NCI-H2227 (cell line): Measurements from ENCODE around the gene SH3BGR.

Experiments
- DNase-seq: peaks from one replicate; lab custom pipeline; 2025; ENCODE audit not compliant: unreplicated experiment; lab: John Stamatoyannopoulos, UW

The SH3BGR gene

DNA sequence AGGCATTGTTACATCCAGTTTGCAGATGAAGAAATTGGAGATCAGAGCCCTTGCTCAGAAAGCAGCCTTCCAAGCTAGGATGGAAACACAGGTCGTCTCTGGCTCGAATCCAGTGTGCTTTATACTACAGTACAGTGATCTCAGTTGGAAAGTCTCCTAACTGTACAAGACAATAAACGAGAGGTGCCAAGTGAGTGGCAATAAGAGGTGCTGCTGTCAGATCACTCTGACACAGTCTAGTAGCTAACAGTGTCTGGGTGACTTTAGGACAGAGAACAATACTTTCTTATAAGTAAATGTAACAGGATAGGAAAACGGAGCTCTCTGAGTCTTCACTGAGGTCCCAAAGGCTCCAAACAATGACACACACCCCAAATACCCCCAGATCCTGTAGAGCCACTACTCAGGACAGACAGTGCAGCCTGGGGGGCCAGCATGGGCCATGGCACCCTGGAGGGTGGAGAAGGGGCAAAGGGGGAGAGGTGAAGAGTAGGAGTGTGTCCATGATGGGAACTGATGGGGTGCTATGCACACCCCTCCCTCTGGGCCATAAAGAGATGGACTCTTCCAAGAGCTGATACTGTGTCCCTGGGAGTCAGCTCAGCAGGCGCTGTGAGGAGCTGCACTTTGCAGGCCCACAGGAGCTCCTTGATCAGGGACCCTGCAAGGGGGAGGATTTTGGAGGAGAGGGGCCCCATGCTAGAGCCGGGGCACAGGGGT is 3.3 kb downstream of the SH3BGR start:
- DNase-seq: no peak

- DNase-seq: no peak
Measured at GRCh38 chr21:39456665-39457064, 4.9 kb downstream of the SH3BGR start.

GRCh38 chr21:39461419-39461818 is 9.6 kb downstream of the SH3BGR start:
- no peak for DNase-seq

- DNase-seq: no peak
Measured at GRCh38 chr21:39463308-39463707, 11.5 kb downstream of the SH3BGR start.

DNA sequence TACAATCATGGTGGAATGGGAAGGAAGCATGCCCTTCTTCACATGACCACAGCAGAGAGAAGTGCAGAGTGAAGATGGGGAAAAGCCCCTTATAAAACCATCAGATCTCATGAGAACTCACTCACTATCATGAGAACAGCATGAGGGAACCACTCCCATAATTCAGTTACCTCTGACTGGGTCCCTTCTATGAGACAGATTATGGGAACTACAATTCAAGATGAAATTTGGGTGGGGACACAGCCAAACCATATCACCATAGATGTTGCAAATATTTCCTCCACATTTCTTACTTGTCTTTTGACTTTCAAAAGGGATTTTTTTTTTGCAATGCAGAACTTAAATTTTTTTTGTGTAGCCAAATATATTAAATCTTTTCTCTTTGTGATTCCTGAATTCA is 14.8 kb downstream of the SH3BGR start:
- DNase-seq: no peak

DNA sequence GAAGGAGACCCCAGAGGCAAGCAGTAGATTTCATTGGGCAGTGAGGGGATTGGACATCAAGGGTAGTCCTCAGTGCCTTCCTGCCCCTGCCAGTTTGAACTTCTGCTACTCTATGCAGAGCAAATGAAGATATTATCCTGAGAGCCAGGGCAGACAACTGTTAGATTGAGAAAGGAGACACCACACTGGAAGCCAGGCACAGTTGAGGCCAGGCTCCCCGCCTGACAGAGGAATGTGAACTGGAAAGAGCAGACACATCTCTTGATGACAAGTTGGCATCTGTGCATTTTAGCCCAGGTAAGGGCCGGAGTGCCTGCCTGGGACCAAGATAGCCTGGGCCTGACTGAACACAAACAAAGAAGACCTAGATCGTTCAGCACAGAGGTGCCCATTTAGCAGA is 16.0 kb downstream of the SH3BGR start:
- no peak for DNase-seq

- DNase-seq: no peak
Measured at GRCh38 chr21:39468559-39468958, 16.8 kb downstream of the SH3BGR start.

- DNase-seq: no peak
Measured at GRCh38 chr21:39471598-39471997, 19.8 kb downstream of the SH3BGR start.

DNA sequence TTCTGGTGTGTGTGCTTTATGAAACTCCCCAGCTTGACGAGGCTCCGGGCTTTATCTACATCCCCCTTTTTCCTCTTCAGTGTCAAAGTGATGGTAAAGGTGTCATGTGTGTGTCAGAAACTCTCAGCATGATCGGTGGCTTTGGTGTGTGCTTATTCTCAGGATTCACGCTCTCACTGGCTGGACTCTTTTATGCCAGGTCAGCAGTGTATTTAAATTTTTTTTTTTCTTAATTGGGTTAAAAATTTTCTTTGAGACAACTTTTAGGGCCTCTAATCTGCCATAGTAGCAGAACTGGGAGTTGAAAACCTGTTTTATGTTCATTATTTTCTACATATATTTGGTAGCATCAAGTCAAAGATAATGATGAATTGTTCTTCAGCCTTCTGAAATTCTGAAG is 21.0 kb downstream of the SH3BGR start:
- no peak for DNase-seq

- DNase-seq: no peak
Measured at GRCh38 chr21:39474611-39475010, 22.8 kb downstream of the SH3BGR start.

DNA sequence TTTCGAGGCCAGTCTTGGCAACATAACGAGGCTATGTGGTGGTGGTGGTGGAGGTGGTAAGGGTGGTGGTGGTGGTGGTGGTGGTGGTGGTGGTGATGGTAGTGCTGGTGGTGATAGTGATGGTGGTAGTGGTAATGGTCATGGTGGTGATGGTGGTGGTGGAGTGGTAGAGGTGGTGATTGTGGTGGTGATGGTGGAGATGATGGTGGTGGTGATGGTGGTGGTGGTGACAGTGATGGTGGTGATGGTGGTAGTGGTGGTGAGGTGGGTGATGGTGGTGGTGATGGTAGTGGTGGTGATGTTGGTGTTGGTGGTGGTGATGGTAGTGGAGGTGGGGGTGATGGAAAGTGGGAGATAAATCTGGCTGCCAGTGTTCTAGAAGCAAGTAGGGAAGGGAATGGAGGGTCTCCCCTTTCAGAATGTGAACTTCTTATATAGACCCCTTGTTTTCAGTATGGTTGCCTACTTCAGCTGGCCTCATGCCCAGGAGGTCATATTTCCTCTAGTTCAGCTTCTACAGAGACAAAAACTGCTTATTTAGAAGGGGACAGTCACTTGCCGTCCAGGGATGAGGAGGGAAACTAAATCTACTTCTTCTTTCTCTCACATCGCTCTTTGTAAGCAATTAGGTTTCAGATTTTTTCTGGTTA is 27.5 kb downstream of the SH3BGR start:
- DNase-seq: no peak

DNA sequence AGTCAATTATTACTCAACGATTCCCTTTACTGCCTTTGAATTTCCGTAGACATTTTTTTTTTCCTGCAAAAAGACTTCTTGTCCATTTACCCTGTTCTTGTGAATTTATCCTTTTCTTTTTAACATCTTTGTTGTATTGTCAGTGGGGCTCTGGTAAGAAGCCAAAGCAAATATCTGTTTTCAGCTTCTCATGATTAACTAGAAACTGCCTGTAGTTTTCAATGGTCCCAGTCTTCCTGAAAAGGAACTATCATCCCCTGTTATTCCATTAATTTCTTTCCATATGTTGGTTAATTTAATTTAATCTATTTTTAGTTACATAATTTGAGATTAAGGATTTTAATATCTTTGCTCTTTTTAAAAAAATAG is 28.0 kb downstream of the SH3BGR start:
- DNase-seq: no peak

DNA sequence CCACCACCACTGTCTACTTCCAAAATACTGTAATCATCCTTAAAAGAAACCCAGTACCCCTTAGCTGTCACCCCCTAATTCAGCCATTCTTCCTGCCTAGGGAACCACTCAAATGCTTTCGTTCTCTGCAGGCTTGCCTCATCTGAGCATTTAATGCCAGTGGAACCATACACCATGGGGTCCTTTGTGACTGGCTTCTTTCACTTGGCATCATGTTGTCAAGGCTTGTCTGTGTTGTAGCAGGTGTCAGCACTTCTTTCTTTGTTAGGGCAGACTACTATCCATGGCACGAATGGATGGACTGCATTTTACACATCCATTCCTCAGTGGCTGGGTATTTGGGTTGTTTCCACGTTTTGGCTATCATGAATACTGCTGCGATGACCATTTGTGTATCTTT is 28.5 kb downstream of the SH3BGR start:
- no peak for DNase-seq

- DNase-seq: no peak
Measured at GRCh38 chr21:39481886-39482285, 30.1 kb downstream of the SH3BGR start.

GRCh38 chr21:39483917-39484316 is 32.1 kb downstream of the SH3BGR start:
- DNase-seq: no peak

DNA sequence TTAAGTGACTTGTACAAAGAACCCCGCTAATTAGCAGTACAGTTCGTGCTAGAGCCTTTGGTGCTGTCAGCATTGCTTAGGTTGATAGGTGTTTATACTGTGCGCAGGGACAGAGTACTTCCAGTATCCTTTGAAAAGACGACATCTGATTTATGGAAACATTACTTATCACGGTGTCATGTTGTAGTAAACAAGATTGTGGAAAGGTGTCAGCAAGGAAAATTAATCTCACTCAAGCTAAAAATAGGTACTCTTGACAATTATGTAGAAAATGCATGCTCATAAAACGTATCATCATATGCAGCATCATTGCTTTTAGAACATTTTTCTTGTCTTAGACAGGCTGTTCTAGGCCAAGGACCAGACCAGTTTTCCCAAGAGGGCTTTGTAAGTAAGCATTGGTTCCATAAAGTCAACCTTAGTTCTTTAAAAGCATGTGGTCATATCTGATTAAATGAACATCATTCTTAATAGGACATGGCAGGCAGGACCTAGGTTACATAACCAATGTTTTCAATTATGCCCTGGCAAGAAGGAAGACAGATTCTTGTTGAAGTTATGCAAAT is 33.0 kb downstream of the SH3BGR start:
- DNase-seq: no peak

- no peak for DNase-seq
Measured at GRCh38 chr21:39489380-39489924, 37.7 kb downstream of the SH3BGR start.

DNA sequence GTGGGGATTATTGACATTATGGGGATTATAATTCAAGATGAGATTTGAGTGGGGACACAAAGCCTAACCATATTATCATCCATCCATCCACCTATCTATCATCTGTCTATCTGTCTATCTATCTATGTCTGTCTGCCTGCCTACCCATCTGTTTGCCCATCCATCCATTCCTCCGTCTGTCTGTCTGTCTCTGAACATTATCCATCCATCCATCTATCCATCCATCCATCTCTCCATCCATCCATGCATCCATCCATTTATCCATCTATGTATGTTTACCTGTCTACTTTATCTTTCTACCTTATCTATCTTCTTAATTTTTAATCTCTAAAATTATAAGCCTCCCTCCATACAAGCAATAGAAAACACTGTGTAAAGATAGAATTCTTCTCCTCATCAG is 47.4 kb downstream of the SH3BGR start:
- no peak for DNase-seq

GRCh38 chr21:39502631-39503030 is 50.9 kb downstream of the SH3BGR start:
- DNase-seq: no peak

DNA sequence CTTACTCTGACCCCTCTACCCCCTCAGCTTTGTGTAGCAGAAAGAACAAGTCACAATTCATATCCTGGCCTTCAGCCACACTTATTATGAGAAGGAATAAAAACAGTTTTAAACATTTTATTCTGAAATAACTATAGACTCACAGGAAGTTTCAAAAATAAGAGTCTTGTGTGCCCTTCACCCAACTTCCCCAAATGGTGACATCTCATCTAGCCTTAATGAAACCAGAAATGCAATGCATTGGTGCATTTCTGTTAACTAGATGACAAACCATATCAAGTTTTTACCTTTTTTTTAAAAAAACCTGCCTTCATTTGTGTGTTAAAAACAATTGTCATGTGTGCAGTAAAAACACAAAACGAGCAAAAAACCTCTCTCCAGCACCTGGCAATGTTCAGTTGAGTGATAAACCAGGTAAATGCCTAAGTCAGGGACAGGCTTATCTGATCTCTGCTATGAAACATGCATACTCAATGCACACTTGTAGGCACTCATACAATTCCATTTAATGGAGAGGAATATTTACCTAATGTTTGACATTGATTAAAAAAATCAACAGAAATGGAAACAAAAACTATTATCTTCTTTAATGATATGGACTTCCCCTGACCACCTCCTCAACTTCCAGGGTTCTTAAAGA is 51.5 kb downstream of the SH3BGR start:
- DNase-seq: no peak

- DNase-seq: no peak
Measured at GRCh38 chr21:39504230-39504629, 52.5 kb downstream of the SH3BGR start.

- no peak for DNase-seq
Measured at GRCh38 chr21:39510240-39510639, 58.5 kb downstream of the SH3BGR start.
